ENCODE data around the gene CBR1. TPM values are rescaled to one million over a fixed set of nuclear protein-coding genes. Genes with fewer than 3 reads are reported as not detected.

Gene CBR1
- total RNA-seq, 1 experiment from 2014 or later = 27.8 TPM

- ATAC-seq (peak; percentile 66), DNase-seq (ENCODE audit: low read depth, low spot score) (no peak)
- Histone ChIP-seq H3K4me1 (ENCODE audit: control insufficient read depth, insufficient read depth, low read length) (no peaks in the 10 kb centered on the region), H3K4me3 (ENCODE audit: low read depth in 2 of 2, low read length in 2 of 2) (peak overlapping the region; percentile 36 to 75), H3K36me3 (ENCODE audit: control insufficient read depth, insufficient read depth, low read length) (no peaks in the 10 kb centered on the region), H3K27ac (ENCODE audit: low read length) (peak overlapping the region; percentile 26), H3K9me3 (ENCODE audit: control insufficient read depth, insufficient read depth, low read depth, low read length) (no peaks in the 10 kb centered on the region), H3K27me3 (ENCODE audit: control insufficient read depth, insufficient read depth, low read length) (no peaks in the 10 kb centered on the region)
- no TSS peak for BruUV-seq (replicated peaks)
- TF ChIP-seq POLR2AphosphoS5 (IDR thresholded peaks at IDR 0.05; ENCODE audit: low read depth, low read length) = no peak
- no peak for TF ChIP-seq REST (IDR thresholded peaks at IDR 0.05; ENCODE audit: insufficient read depth in 1 of 2, low read depth in 2 of 2, low read length in 1 of 2)
- no peak for TF ChIP-seq TCF7L2 (IDR thresholded peaks at IDR 0.05; ENCODE audit: low read depth, low read length)
- TF ChIP-seq, protein P1, sequence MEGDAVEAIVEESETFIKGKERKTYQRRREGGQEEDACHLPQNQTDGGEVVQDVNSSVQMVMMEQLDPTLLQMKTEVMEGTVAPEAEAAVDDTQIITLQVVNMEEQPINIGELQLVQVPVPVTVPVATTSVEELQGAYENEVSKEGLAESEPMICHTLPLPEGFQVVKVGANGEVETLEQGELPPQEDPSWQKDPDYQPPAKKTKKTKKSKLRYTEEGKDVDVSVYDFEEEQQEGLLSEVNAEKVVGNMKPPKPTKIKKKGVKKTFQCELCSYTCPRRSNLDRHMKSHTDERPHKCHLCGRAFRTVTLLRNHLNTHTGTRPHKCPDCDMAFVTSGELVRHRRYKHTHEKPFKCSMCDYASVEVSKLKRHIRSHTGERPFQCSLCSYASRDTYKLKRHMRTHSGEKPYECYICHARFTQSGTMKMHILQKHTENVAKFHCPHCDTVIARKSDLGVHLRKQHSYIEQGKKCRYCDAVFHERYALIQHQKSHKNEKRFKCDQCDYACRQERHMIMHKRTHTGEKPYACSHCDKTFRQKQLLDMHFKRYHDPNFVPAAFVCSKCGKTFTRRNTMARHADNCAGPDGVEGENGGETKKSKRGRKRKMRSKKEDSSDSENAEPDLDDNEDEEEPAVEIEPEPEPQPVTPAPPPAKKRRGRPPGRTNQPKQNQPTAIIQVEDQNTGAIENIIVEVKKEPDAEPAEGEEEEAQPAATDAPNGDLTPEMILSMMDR (IDR thresholded peaks at IDR 0.05) = no peak
- no peak for TF ChIP-seq SIN3A (IDR thresholded peaks at IDR 0.05; ENCODE audit: borderline replicate concordance, insufficient read depth, low read depth, low read length)
- CTCF ChIA-PET = interaction anchor here (0.6 to 0.9 kb wide), 2 partner anchors 18 to 577 kb away, joined by 3 to 4 read pairs; no protein-coding TSS in a partner anchor
- in situ Hi-C loops (cut with HindIII; ENCODE audit: low pct_unique_long_range_greater_than_20kb, low sequenced_read_pairs) = no loop called here
- intact Hi-C loops (cut with micrococcal nuclease; ENCODE audit: unreplicated experiment) = no loop called here
- POLR2A ChIA-PET = no interaction called here
These were observed 35.6 kb downstream of the CBR1 start for GRCh38 chr21:36105327-36105842.

- no peak overlapping the region for H3K27ac ChIP-seq (ENCODE audit: low read length)
- no peak overlapping the region for H3K4me3 ChIP-seq (ENCODE audit: low read depth in 2 of 2, low read length in 2 of 2)
- no peaks in the 10 kb centered on the region for H3K9me3 ChIP-seq (ENCODE audit: control insufficient read depth, insufficient read depth, low read depth, low read length)
- ATAC-seq = no peak
- no peaks in the 10 kb centered on the region for H3K36me3 ChIP-seq (ENCODE audit: control insufficient read depth, insufficient read depth, low read length)
- peaks cover 3% of the 10 kb centered on the region for H3K4me1 ChIP-seq (ENCODE audit: control insufficient read depth, insufficient read depth, low read length)
- no TSS peak for BruUV-seq (replicated peaks)
- ChIA-PET CTCF (no interaction called here), POLR2A (no interaction called here)
- intact Hi-C loops (cut with micrococcal nuclease; ENCODE audit: unreplicated experiment) (loop anchor here (2.0 kb wide), 1 partner anchor 65 kb away; no protein-coding TSS in a partner anchor), in situ Hi-C loops (cut with HindIII; ENCODE audit: low pct_unique_long_range_greater_than_20kb, low sequenced_read_pairs) (no loop called here)
- no peak for TF ChIP-seq TCF7L2 (IDR thresholded peaks at IDR 0.05; ENCODE audit: low read depth, low read length)
- TF ChIP-seq, protein P1 (IDR thresholded peaks at IDR 0.05) = no peak
- TF ChIP-seq REST (IDR thresholded peaks at IDR 0.05; ENCODE audit: insufficient read depth in 1 of 2, low read depth in 2 of 2, low read length in 1 of 2) = no peak
- no peak for TF ChIP-seq SIN3A (IDR thresholded peaks at IDR 0.05; ENCODE audit: borderline replicate concordance, insufficient read depth, low read depth, low read length)
- no peak for TF ChIP-seq POLR2AphosphoS5 (IDR thresholded peaks at IDR 0.05; ENCODE audit: low read depth, low read length)
- H3K27me3 ChIP-seq (ENCODE audit: control insufficient read depth, insufficient read depth, low read length) = no peaks in the 10 kb centered on the region
- no peak for DNase-seq (ENCODE audit: low read depth, low spot score)
These were observed 40.0 kb downstream of the CBR1 start for GRCh38 chr21:36109868-36110267.

Measured in Panc1 (cell line).